Natural killer cell (primary cell): ENCODE results near the gene KCNJ10. TPM values are rescaled to one million over a fixed set of nuclear protein-coding genes. Genes with fewer than 3 reads are reported as not detected.

Source experiments
- ATAC-seq, 3 donors: fragments of 150-1000 bp in 2 of 3; fragments of 200-7000 bp in 1 of 3; cut with Tn5 transposase; 1 replicate in 1 of 3; 2 replicates in 2 of 3; pipeline ENCODE4 v1.10.0; 2021; ENCODE audit warnings: mild to moderate bottlenecking in 2 of 3, moderate library complexity in 2 of 3
- DNase-seq, 2 donors: peaks; one replicate each; pipeline versions ENCODE4 v3.0.0 to v3.0.0-alpha.2; 2013 to 2021; ENCODE audit warnings: mixed read lengths in 1 of 2
- H3K27ac ChIP-seq: one replicate; pipeline ENCODE4 v1.5.1; 2013; ENCODE audit warnings: mild to moderate bottlenecking, low read length
- H3K27me3 ChIP-seq: one replicate; pipeline ENCODE4 v1.6.1; 2013; ENCODE audit warnings: low read length; ENCODE audit not compliant: control insufficient read depth, insufficient read depth
- H3K36me3 ChIP-seq: one replicate; pipeline ENCODE4 v1.6.1; 2013; ENCODE audit warnings: low read length; ENCODE audit not compliant: control insufficient read depth, insufficient read depth
- H3K4me1 ChIP-seq: one replicate; pipeline ENCODE4 v1.6.1; 2013; ENCODE audit warnings: low read length; ENCODE audit not compliant: control insufficient read depth, insufficient read depth
- H3K4me3 ChIP-seq: one replicate; pipeline ENCODE4 v1.5.1; 2013; ENCODE audit warnings: low read length
- H3K9me3 ChIP-seq: one replicate; pipeline ENCODE4 v1.6.1; 2013; ENCODE audit warnings: low read length; ENCODE audit not compliant: control insufficient read depth, insufficient read depth
- H3K27ac Mint-ChIP-seq, 2 donors: one replicate each; pipeline ENCODE4 v1.8.0; 2022; ENCODE audit warnings: mild to moderate bottlenecking in 2 of 2, mixed read lengths in 2 of 2, moderate library complexity in 1 of 2
- H3K27me3 Mint-ChIP-seq, 2 donors: one replicate each; pipeline ENCODE4 v1.8.0; 2022; ENCODE audit warnings: low read depth in 2 of 2, mixed read lengths in 2 of 2
- H3K36me3 Mint-ChIP-seq: one replicate; pipeline ENCODE4 v1.8.0; 2022; ENCODE audit warnings: mixed read lengths
- H3K4me1 Mint-ChIP-seq, 2 donors: one replicate each; pipeline ENCODE4 v1.8.0; 2022; ENCODE audit warnings: mixed read lengths in 2 of 2
- H3K4me3 Mint-ChIP-seq: one replicate; pipeline ENCODE4 v1.8.0; 2022; ENCODE audit warnings: mild to moderate bottlenecking, moderate library complexity, mixed read lengths
- H3K9me3 Mint-ChIP-seq, 2 donors: one replicate each; pipeline ENCODE4 v1.8.0; 2022; ENCODE audit warnings: mixed read lengths in 2 of 2
- CTCF ChIP-seq: fragments of 200-600 bp; IDR thresholded peaks from one replicate; pipeline ENCODE4 v1.8.0; 2022; ENCODE audit warnings: antibody characterized with exemption
- WGBS: methylation state at CpG from one replicate; pipeline ENCODE4 v1.1.7; 2013; ENCODE audit warnings: missing lambda C conversion rate; ENCODE audit not compliant: insufficient coverage; 5-methylcytosine and 5-hydroxymethylcytosine counted together
- intact Hi-C: fragments of 100-400 bp; cut with micrococcal nuclease; formaldehyde crosslinking; loops from one replicate; pipeline ENCODE4 v1.14.2; 2022
- total RNA-seq, 4 donors: library from RNA; stranded (reverse); fragments of 120-200 nt in 1 of 4; gene quantifications; one replicate each; pipeline versions ENCODE4 v1.2.3 to v1.2.4, GENCODE V29; 2013 to 2022

KCNJ10 gene
- total RNA-seq, 3 donors from 2014 or later (not counting 1 experiment from before 2014, with no cell fraction given), result not detected

GRCh38 chr1:159983681-159984080, 86.3 kb downstream of the KCNJ10 start:
- Histone ChIP-seq H3K9me3 (no peaks in the 10 kb centered on the region), H3K36me3 (no peaks in the 10 kb centered on the region), H3K27ac (no peak overlapping the region), H3K27me3 (no peaks in the 10 kb centered on the region), H3K4me3 (no peak overlapping the region), H3K4me1 (no peaks in the 10 kb centered on the region)
- intact Hi-C loops, result no loop called here
- 80% methylated on average over 5 of the region's 5 CpGs for WGBS
- H3K27ac Mint-ChIP-seq, result no peak overlapping the region
- DNase-seq (no peak), ATAC-seq (no peak)
- H3K27me3 Mint-ChIP-seq, result peaks cover 24 to 44% of the 10 kb centered on the region in 2 donors
- H3K4me3 Mint-ChIP-seq, result no peak overlapping the region
- TF ChIP-seq CTCF, result no peak
- H3K4me1 Mint-ChIP-seq, result no peaks in the 10 kb centered on the region
- H3K9me3 Mint-ChIP-seq, result no peaks in the 10 kb centered on the region
- H3K36me3 Mint-ChIP-seq, result no peaks in the 10 kb centered on the region

- no peaks in the 10 kb centered on the region for H3K9me3 Mint-ChIP-seq
- H3K36me3 Mint-ChIP-seq, result no peaks in the 10 kb centered on the region
- peaks cover 25 to 47% of the 10 kb centered on the region in 2 donors for H3K27me3 Mint-ChIP-seq
- Histone ChIP-seq H3K4me3 (no peak overlapping the region), H3K9me3 (no peaks in the 10 kb centered on the region), H3K27ac (no peak overlapping the region), H3K36me3 (no peaks in the 10 kb centered on the region), H3K4me1 (no peaks in the 10 kb centered on the region), H3K27me3 (no peaks in the 10 kb centered on the region)
- TF ChIP-seq CTCF, result no peak
- H3K4me1 Mint-ChIP-seq, result no peaks in the 10 kb centered on the region
- DNase-seq, result no peak
- ATAC-seq, result no peak
- intact Hi-C loops, result no loop called here
- no peak overlapping the region for H3K4me3 Mint-ChIP-seq
- WGBS, result 89% methylated on average over 4 of the region's 6 CpGs
- no peak overlapping the region for H3K27ac Mint-ChIP-seq
These were observed 87.7 kb downstream of the KCNJ10 start for GRCh38 chr1:159982280-159982679.

- no peak overlapping the region for H3K27ac ChIP-seq
- intact Hi-C loops, result no loop called here
- peaks cover 32 to 47% of the 10 kb centered on the region in 2 donors for H3K27me3 Mint-ChIP-seq
- H3K36me3 Mint-ChIP-seq, result no peaks in the 10 kb centered on the region
- no peak overlapping the region for H3K4me3 Mint-ChIP-seq
- no peak for DNase-seq
- WGBS, result 94% methylated on average over 6 of the region's 6 CpGs
- no peaks in the 10 kb centered on the region for H3K4me1 ChIP-seq
- TF ChIP-seq CTCF, result no peak
- H3K9me3 ChIP-seq, result no peaks in the 10 kb centered on the region
- peaks cover 2% of the 10 kb centered on the region for H3K27me3 ChIP-seq
- no peaks in the 10 kb centered on the region for H3K9me3 Mint-ChIP-seq
- ATAC-seq, result no peak
- no peaks in the 10 kb centered on the region for H3K4me1 Mint-ChIP-seq
- no peak overlapping the region for H3K4me3 ChIP-seq
- H3K27ac Mint-ChIP-seq, result no peak overlapping the region
- no peaks in the 10 kb centered on the region for H3K36me3 ChIP-seq
These were observed 88.5 kb downstream of the KCNJ10 start for GRCh38 chr1:159981351-159982055.

- intact Hi-C loops, result no loop called here
- TF ChIP-seq CTCF, result no peak
- no peak for DNase-seq
- Mint-ChIP-seq H3K9me3 (no peaks in the 10 kb centered on the region), H3K4me1 (no peaks in the 10 kb centered on the region), H3K27ac (no peak overlapping the region), H3K4me3 (no peak overlapping the region), H3K27me3 (peaks cover 32 to 49% of the 10 kb centered on the region in 2 donors), H3K36me3 (no peaks in the 10 kb centered on the region)
- peaks cover 2% of the 10 kb centered on the region for H3K27me3 ChIP-seq
- no peaks in the 10 kb centered on the region for H3K4me1 ChIP-seq
- H3K36me3 ChIP-seq, result no peaks in the 10 kb centered on the region
- no peak overlapping the region for H3K27ac ChIP-seq
- H3K4me3 ChIP-seq, result no peak overlapping the region
- WGBS, result 98% methylated on average over 7 of the region's 7 CpGs
- no peak for ATAC-seq
- H3K9me3 ChIP-seq, result no peaks in the 10 kb centered on the region
These were observed 89.2 kb downstream of the KCNJ10 start for GRCh38 chr1:159980786-159981185.
